DOHH2 (cell line): ENCODE data around the gene PTPRT.

Source experiments
- CTCF ChIP-seq: fragments of 200-600 bp; sonication (generic); IDR thresholded peaks from one replicate; pipeline ENCODE4 v1.5.1; 2014; ENCODE audit warnings: antibody characterized with exemption, mild to moderate bottlenecking, low read depth, low read length; ENCODE audit not compliant: poor library complexity, severe bottlenecking
- EZH2phosphoT487 ChIP-seq: fragments of 200-600 bp; sonication (generic); IDR thresholded peaks from 2 replicates; pipeline ENCODE4 v1.6.1; 2017; ENCODE audit warnings: borderline replicate concordance, mild to moderate bottlenecking, antibody characterized with exemption, low read length, moderate library complexity, mixed read lengths

DNA sequence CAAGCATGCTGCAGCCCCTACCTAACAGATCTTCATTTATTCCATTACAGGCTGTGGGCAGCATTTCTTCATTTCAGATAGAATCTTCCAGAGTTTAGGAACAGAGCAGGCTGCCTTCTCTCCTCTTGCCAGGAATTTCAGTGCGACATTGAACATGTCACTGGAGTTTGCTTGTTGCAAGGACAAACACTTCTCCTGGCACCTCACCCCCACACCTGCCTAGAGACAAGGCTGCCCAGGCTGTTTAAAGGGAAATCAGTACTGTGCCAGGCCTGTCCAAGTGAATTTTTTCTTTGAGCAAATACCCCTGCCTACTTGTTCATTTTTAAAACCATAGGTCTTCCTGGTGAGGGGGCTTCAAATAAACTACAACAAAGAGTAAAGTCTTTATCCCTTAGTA is 594.1 kb downstream of the PTPRT start:
- no peak for TF ChIP-seq CTCF
- no peak for TF ChIP-seq EZH2phosphoT487
